Uterus (tissue), 4 donors: ENCODE data around the gene TMEM164. TPM values are rescaled to one million over a fixed set of nuclear protein-coding genes. Genes with fewer than 3 reads are reported as not detected.

ENCODE experiments used
- DNase-seq, 2 donors: peaks; one replicate each; pipeline ENCODE4 v3.0.0-alpha.2; 2019 to 2020
- H3K27ac ChIP-seq, 2 donors: fragments of 200-600 bp; sonication (generic); 1 replicate in 1 of 2; 2 replicates in 1 of 2; pipeline ENCODE4 v1.5.1; 2016 to 2018
- H3K27me3 ChIP-seq, 2 donors: fragments of 200-600 bp; sonication (generic); one replicate each; pipeline ENCODE4 v1.5.1; 2018 to 2019; ENCODE audit warnings: control low read depth in 1 of 2
- H3K36me3 ChIP-seq, 2 donors: fragments of 200-600 bp; sonication (generic); one replicate each; pipeline ENCODE4 v1.5.1; 2019; ENCODE audit warnings: control low read depth in 1 of 2
- H3K4me1 ChIP-seq, 2 donors: fragments of 200-600 bp; sonication (generic); one replicate each; pipeline ENCODE4 v1.5.1; 2018 to 2019; ENCODE audit warnings: control low read depth in 1 of 2
- H3K4me3 ChIP-seq, 2 donors: fragments of 200-600 bp; sonication (generic); 1 replicate in 1 of 2; 2 replicates in 1 of 2; pipeline ENCODE4 v1.5.1; 2018 to 2019; ENCODE audit warnings: mild to moderate bottlenecking in 1 of 2
- H3K9me3 ChIP-seq, 2 donors: fragments of 200-600 bp; sonication (generic); one replicate each; pipeline ENCODE4 v1.5.1; 2019; ENCODE audit warnings: control low read depth in 1 of 2
- CTCF ChIP-seq, 4 experiments: fragments of 200-600 bp in 2 of 4; fragments of 450-650 bp in 2 of 4; sonication (generic) in 2 of 4; IDR thresholded peaks; one replicate each; pipeline ENCODE4 v1.5.1; 2016 to 2019; ENCODE audit warnings: antibody characterized with exemption in 4 of 4, mild to moderate bottlenecking in 2 of 4, moderate library complexity in 1 of 4
- POLR2A ChIP-seq, 2 donors: fragments of 450-650 bp; IDR thresholded peaks; one replicate each; pipeline ENCODE4 v1.6.1; 2016; ENCODE audit warnings: antibody characterized with exemption in 2 of 2, mild to moderate bottlenecking in 1 of 2, moderate library complexity in 1 of 2
- intact Hi-C: fragments of 100-400 bp; cut with DNase I; formaldehyde crosslinking; loops from one replicate; pipeline ENCODE4 v1.15.1; 2023; ENCODE audit warnings: low total_unique reads
- total RNA-seq, 4 donors: library from RNA; depleted of rRNA in 3 of 4; stranded (reverse); fragments of >200 nt in 3 of 4; gene quantifications; one replicate each; pipeline versions ENCODE4 v1.1.0 to v1.2.4, GENCODE V29; 2014 to 2023
- donor health status: DM: yes; HTN: yes; CAD: no.

TMEM164 gene
- total RNA-seq, 4 donors from 2014 or later: 3.1 to 18.9 (median 11.5) TPM

- Histone ChIP-seq H3K27ac (no peak overlapping the region), H3K4me3 (no peak overlapping the region), H3K9me3 (no peaks in the 10 kb centered on the region), H3K4me1 (no peaks in the 10 kb centered on the region), H3K27me3 (no peaks in the 10 kb centered on the region), H3K36me3 (no peaks in the 10 kb centered on the region)
- DNase-seq: no peak
- TF ChIP-seq POLR2A (IDR thresholded peaks at IDR 0.05) (no peak), CTCF (IDR thresholded peaks at IDR 0.05) (no peak)
- intact Hi-C loops: no loop called here
These were observed 23.4 kb downstream of the TMEM164 start for GRCh38 chrX:110026099-110026844.

- Histone ChIP-seq H3K9me3 (no peaks in the 10 kb centered on the region), H3K4me3 (no peak overlapping the region), H3K4me1 (no peaks in the 10 kb centered on the region), H3K27ac (no peak overlapping the region), H3K27me3 (no peaks in the 10 kb centered on the region), H3K36me3 (no peaks in the 10 kb centered on the region)
- DNase-seq: no peak
- TF ChIP-seq CTCF (IDR thresholded peaks at IDR 0.05): no peak
- TF ChIP-seq POLR2A (IDR thresholded peaks at IDR 0.05): no peak
- intact Hi-C loops: no loop called here
These were observed 29.7 kb downstream of the TMEM164 start for GRCh38 chrX:110032534-110033147.

- intact Hi-C loops: no loop called here
- Histone ChIP-seq H3K27ac (no peak overlapping the region), H3K4me3 (no peak overlapping the region), H3K9me3 (no peaks in the 10 kb centered on the region), H3K27me3 (no peaks in the 10 kb centered on the region), H3K4me1 (no peaks in the 10 kb centered on the region), H3K36me3 (no peaks in the 10 kb centered on the region)
- TF ChIP-seq CTCF (IDR thresholded peaks at IDR 0.05) (no peak), POLR2A (IDR thresholded peaks at IDR 0.05) (no peak)
- no peak for DNase-seq
These were observed 31.1 kb downstream of the TMEM164 start for GRCh38 chrX:110034036-110034435.

GRCh38 chrX:110036162-110037033, 33.5 kb downstream of the TMEM164 start:
- intact Hi-C loops: no loop called here
- TF ChIP-seq CTCF (IDR thresholded peaks at IDR 0.05): no peak
- no peak for TF ChIP-seq POLR2A (IDR thresholded peaks at IDR 0.05)
- Histone ChIP-seq H3K4me3 (no peak overlapping the region), H3K9me3 (no peaks in the 10 kb centered on the region), H3K4me1 (no peaks in the 10 kb centered on the region), H3K36me3 (no peaks in the 10 kb centered on the region), H3K27ac (no peak overlapping the region), H3K27me3 (no peaks in the 10 kb centered on the region)
- DNase-seq: no peak
